GM12864 (cell line): ENCODE results near the gene PLEKHN1.
A peak's percentile ranks its signal among the peaks of the same experiment; 100 is the strongest.

Experiments used
- DNase-seq: peaks from one replicate; pipeline ENCODE4 v3.0.0-alpha.2; 2011; ENCODE audit warnings: low read depth
- H3K4me3 ChIP-seq: 2 replicates; pipeline ENCODE4 v1.5.1; 2011; ENCODE audit warnings: mild to moderate bottlenecking, low read depth, low read length, control low read depth
- TF ChIP-seq, protein P1 (sequence below): IDR thresholded peaks from 2 replicates; pipeline ENCODE4 v1.5.1; 2011; ENCODE audit warnings: low read depth, mild to moderate bottlenecking, moderate library complexity, low read length, control low read depth, inconsistent platforms; ENCODE audit errors: missing control alignments

The PLEKHN1 gene

GRCh38 chr1:1000357-1001056, 34.2 kb downstream of the PLEKHN1 start:
- H3K4me3 ChIP-seq: peak overlapping the region; percentile 27
- TF ChIP-seq, protein P1, sequence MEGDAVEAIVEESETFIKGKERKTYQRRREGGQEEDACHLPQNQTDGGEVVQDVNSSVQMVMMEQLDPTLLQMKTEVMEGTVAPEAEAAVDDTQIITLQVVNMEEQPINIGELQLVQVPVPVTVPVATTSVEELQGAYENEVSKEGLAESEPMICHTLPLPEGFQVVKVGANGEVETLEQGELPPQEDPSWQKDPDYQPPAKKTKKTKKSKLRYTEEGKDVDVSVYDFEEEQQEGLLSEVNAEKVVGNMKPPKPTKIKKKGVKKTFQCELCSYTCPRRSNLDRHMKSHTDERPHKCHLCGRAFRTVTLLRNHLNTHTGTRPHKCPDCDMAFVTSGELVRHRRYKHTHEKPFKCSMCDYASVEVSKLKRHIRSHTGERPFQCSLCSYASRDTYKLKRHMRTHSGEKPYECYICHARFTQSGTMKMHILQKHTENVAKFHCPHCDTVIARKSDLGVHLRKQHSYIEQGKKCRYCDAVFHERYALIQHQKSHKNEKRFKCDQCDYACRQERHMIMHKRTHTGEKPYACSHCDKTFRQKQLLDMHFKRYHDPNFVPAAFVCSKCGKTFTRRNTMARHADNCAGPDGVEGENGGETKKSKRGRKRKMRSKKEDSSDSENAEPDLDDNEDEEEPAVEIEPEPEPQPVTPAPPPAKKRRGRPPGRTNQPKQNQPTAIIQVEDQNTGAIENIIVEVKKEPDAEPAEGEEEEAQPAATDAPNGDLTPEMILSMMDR: no peak
- DNase-seq: no peak

DNA sequence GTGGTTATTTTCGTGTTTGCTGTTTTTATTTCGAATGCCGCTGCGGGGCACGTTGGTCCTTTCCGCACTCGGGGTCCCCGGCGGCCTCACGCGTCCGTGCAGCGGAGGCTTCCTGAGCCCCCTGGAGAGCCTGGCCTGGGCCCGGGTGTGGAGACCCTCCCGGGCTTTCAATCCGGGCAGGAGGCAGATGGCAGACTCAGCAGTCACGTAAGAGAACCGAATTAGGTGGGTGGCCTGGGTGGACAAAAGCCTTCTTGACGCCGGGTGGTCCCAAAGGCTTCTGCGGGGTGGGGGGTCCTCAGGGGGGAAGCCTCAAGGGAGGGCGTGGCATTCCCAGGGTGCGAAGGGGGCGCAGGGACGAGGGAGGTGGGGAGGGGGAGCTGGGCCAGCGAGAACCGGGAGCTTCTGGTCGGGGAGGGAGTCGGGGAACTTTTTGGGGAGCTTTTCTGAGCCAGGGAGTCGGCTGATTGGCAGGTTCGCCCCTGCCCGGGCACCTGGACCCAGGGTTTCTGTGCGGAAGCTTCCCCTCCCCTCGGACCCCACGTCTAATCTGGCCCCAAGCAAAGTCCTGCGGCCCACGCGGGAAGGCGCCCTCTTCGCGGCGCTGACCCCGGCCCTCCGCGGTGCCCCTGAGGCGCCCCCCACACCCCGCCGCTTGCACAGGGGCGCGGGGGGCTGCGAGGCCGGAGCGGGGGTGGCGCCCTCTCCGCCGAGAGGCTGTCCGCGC, 34.9 kb downstream of the PLEKHN1 start:
- DNase-seq: no peak
- peak overlapping the region; percentile 27; the same call in 1 of the 2 replicates for H3K4me3 ChIP-seq
- TF ChIP-seq, protein P1: no peak

- DNase-seq: no peak
- TF ChIP-seq, protein P1: no peak
- H3K4me3 ChIP-seq: no peak overlapping the region
Measured at GRCh38 chr1:1003618-1004419, 37.5 kb downstream of the PLEKHN1 start.

DNA sequence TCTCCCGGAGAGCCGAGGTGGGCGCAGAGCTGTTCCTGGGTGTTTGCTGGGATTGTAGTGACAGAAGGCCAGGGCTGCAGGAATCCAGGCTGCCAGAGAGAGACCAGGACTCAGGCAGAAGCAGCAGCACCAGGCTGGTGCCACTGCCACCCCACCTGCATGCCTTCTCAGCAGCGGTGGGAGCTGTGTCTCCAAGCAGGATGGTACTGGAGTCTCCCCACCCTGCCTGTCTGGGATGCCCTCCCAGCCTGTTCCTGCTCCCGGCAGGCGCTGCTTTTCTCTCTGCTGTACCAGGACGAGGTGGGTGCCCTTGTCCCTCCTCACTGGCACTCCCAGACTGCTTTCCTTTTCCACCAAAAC, 38.1 kb downstream of the PLEKHN1 start:
- H3K4me3 ChIP-seq: no peak overlapping the region
- TF ChIP-seq, protein P1: no peak
- DNase-seq: no peak

DNA sequence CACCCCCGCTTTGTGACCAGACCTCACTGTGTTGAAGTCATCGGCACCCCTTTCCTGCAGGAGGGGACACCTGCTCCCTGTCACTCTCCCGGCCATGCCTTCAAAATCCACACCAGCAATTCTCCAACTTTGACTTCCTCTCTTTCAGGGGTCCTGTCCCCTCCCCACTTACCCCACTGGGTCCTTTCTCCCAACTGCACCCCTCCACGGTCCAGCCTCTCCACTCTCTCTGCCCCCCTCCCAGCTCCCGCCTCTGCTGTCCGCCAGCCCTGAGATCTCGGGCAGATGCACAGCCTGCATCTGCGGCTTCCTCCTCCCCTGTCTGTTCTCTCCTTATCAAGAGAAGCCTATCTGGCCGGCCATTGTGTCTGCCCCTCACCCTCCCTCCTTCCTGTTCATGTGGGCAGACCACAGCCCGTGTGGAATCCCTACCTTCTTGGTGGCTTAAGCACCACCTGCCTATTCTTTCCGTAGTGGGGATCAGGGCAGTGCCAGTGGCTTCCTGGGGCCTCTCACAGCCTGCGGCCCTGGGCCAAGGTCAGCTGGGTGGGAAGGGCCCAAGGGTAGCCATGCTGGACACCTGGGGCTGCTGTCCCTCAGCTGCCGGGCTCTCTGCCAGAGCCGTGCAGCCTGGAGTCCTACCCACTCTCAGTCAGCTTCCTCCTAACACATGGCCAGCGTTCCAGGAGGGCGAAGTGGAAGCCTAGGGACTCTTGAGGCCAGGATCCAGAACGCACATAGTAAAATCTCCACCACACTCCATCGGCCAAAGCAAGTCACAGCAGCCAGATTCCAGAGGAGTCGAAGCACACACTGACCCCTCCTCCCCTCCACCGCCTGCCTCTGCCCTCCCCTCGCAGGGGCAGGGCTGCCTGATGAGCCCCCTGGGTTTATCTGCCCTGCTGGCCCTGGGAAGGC, 38.8 kb downstream of the PLEKHN1 start:
- no peak for DNase-seq
- TF ChIP-seq, protein P1: no peak
- H3K4me3 ChIP-seq: no peak overlapping the region

DNA sequence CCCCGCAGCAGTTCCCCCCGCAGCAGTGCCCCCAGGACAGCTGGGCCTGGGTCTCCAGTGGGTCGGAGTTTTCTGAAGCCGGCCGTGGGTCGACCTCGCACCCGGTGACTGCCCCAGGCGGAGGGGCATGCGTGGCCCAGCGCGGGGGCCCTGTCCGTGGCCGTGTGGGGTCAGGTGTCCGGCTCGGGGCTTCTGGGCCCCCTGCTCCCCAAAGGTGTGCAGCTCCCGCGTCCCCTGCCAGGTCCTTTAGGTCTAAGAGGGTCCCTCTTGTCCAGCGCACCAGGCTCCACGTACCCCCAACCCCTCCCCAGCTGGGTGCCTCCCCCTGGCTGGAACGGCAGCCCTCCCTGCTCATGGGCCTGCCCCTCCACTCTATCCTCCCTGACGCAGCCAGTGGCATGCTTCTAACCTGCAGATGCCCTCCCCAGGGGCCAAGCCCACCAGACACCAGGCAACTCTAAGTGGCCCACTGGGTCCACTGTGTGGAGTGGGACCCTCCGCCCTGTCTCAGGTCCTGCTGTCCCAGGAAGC, 39.6 kb downstream of the PLEKHN1 start:
- no peak overlapping the region for H3K4me3 ChIP-seq
- TF ChIP-seq, protein P1: no peak
- no peak for DNase-seq
